HepG2 (cell line): ENCODE data around the gene TMEM117. TPM values are rescaled to one million over a fixed set of nuclear protein-coding genes. Genes with fewer than 3 reads are reported as not detected.
A peak's percentile ranks its signal among the peaks of the same experiment; 100 is the strongest.

Experiments
- ATAD3A ChIP-seq: sonication (generic); formaldehyde crosslinking; IDR thresholded peaks from 2 replicates; pipeline ENCODE4 v1.4.0; 2020; ENCODE audit warnings: missing genetic modification reagents
- EHMT2 ChIP-seq: fragments of 200-600 bp; sonication (generic); IDR thresholded peaks from 2 replicates; pipeline ENCODE4 v1.7.0; 2017; ENCODE audit warnings: antibody characterized with exemption, low read depth, low read length, borderline replicate concordance
- FOXP1 ChIP-seq, 2 experiments: fragments of 450-650 bp in 1 of 2; IDR thresholded peaks; 2 replicates each; pipeline ENCODE4 v1.6.1; 2017 to 2018; ENCODE audit warnings: antibody characterized with exemption in 1 of 2
- GFI1 ChIP-seq: sonication (generic); formaldehyde crosslinking; IDR thresholded peaks from 2 replicates; pipeline ENCODE4 v1.5.0; 2020; ENCODE audit warnings: missing genetic modification reagents, mild to moderate bottlenecking, borderline replicate concordance
- HOXA5 ChIP-seq: sonication (generic); formaldehyde crosslinking; IDR thresholded peaks from 2 replicates; pipeline ENCODE4 v1.4.0; 2020; ENCODE audit warnings: missing genetic modification reagents
- IRX3 ChIP-seq: sonication (generic); formaldehyde crosslinking; IDR thresholded peaks from 2 replicates; pipeline ENCODE4 v1.8.1; 2023; ENCODE audit warnings: mild to moderate bottlenecking, low read depth, missing genetic modification reagents, borderline replicate concordance
- KLF15 ChIP-seq: sonication (generic); formaldehyde crosslinking; IDR thresholded peaks from 2 replicates; pipeline ENCODE4 v1.8.1; 2023; ENCODE audit warnings: borderline replicate concordance, mild to moderate bottlenecking, inconsistent platforms, missing genetic modification reagents, mixed read lengths
- MBD4 ChIP-seq: IDR thresholded peaks from 2 replicates; pipeline ENCODE4 v1.6.1; 2012; ENCODE audit warnings: low read length, inconsistent platforms, borderline replicate concordance
- MTF2 ChIP-seq: sonication (generic); formaldehyde crosslinking; IDR thresholded peaks from 2 replicates; pipeline ENCODE4 v1.5.0; 2020; ENCODE audit warnings: missing genetic modification reagents, borderline replicate concordance
- NAIF1 ChIP-seq: sonication (generic); formaldehyde crosslinking; IDR thresholded peaks from 2 replicates; pipeline ENCODE4 v1.5.0; 2020; ENCODE audit warnings: mild to moderate bottlenecking, missing genetic modification reagents, borderline replicate concordance
- NCOR1 ChIP-seq: fragments of 200-600 bp; sonication (generic); IDR thresholded peaks from 2 replicates; pipeline ENCODE4 v1.7.0; 2017; ENCODE audit warnings: antibody characterized with exemption, low read length, borderline replicate concordance
- NFE2 ChIP-seq: sonication (generic); formaldehyde crosslinking; IDR thresholded peaks from 2 replicates; pipeline ENCODE4 v1.4.0; 2020; ENCODE audit warnings: missing genetic modification reagents
- PCBP2 ChIP-seq: fragments of 200-400 bp; formaldehyde crosslinking; optimal IDR thresholded peaks from 2 replicates; pipeline ENCODE3; 2018; ENCODE audit warnings: low read length, low read depth; ENCODE audit not compliant: poor library complexity, severe bottlenecking
- PHF20 ChIP-seq: sonication (generic); formaldehyde crosslinking; IDR thresholded peaks from 2 replicates; pipeline ENCODE4 v1.5.0; 2020; ENCODE audit warnings: mild to moderate bottlenecking, missing genetic modification reagents
- SMC3 ChIP-seq: IDR thresholded peaks from 2 replicates; pipeline ENCODE4 v1.6.1; 2011; ENCODE audit warnings: low read length, improper control_type of control experiment
- SP1 ChIP-seq, 2 experiments: fragments of 450-650 bp in 1 of 2; sonication (generic) in 1 of 2; formaldehyde crosslinking in 1 of 2; IDR thresholded peaks; 2 replicates each; pipeline versions ENCODE4 v1.4.0 to v1.6.1; 2016 to 2020; ENCODE audit warnings: missing genetic modification reagents in 1 of 2
- TAF1 ChIP-seq: sonication (generic); formaldehyde crosslinking; IDR thresholded peaks from 2 replicates; pipeline ENCODE4 v1.4.0; 2020; ENCODE audit warnings: missing genetic modification reagents
- YEATS4 ChIP-seq: sonication (generic); formaldehyde crosslinking; IDR thresholded peaks from 2 replicates; pipeline ENCODE4 v1.4.0; 2020; ENCODE audit warnings: missing genetic modification reagents, borderline replicate concordance
- ZFP36L1 ChIP-seq: sonication (generic); formaldehyde crosslinking; IDR thresholded peaks from 2 replicates; pipeline ENCODE4 v1.8.0; 2022; ENCODE audit warnings: mild to moderate bottlenecking, missing genetic modification reagents, moderate library complexity
- ZNF256 ChIP-seq: sonication (generic); formaldehyde crosslinking; conservative IDR thresholded peaks from 2 replicates; pipeline ENCODE4 v1.4.0; 2020; ENCODE audit warnings: missing genetic modification reagents
- ZNF331 ChIP-seq: sonication (generic); formaldehyde crosslinking; IDR thresholded peaks from 2 replicates; pipeline ENCODE4 v1.4.0; 2020; ENCODE audit warnings: missing genetic modification reagents
- ZNF446 ChIP-seq: sonication (generic); formaldehyde crosslinking; IDR thresholded peaks from 2 replicates; pipeline ENCODE4 v1.5.0; 2020; ENCODE audit warnings: mild to moderate bottlenecking, missing genetic modification reagents
- ZNF605 ChIP-seq: sonication (generic); formaldehyde crosslinking; IDR thresholded peaks from 2 replicates; pipeline ENCODE4 v1.8.0; 2022; ENCODE audit warnings: mild to moderate bottlenecking, missing genetic modification reagents
- ZNF629 ChIP-seq: sonication (generic); formaldehyde crosslinking; conservative IDR thresholded peaks from 2 replicates; pipeline ENCODE4 v1.5.0; 2020; ENCODE audit warnings: missing genetic modification reagents
- ZNF660 ChIP-seq: sonication (generic); formaldehyde crosslinking; IDR thresholded peaks from 2 replicates; pipeline ENCODE4 v1.5.1; 2020; ENCODE audit warnings: mild to moderate bottlenecking, low read depth, missing genetic modification reagents, borderline replicate concordance
- polyA plus RNA-seq, 8 experiments: library from polyadenylated mRNA; depleted of rRNA in 3 of 8; stranded (reverse) in 7 of 8; unstranded in 1 of 8; fragments of >200 nt; fragmentation: Illumina TruSeq in 4 of 8; extraction: Trizol in 4 of 8; gene quantifications; 2 replicates each; pipeline versions ENCODE4 v1.2.1 to v1.2.3, GENCODE V29; 2011 to 2016; ENCODE audit warnings: low read depth in 4 of 8, missing spikeins in 1 of 8, mixed read lengths in 1 of 8; ENCODE audit not compliant: insufficient read depth in 1 of 8
- total RNA-seq, 5 experiments: library from RNA; depleted of rRNA; stranded (reverse); fragments of >200 nt; fragmentation: Illumina TruSeq; extraction: Trizol; gene quantifications; 2 replicates each; pipeline ENCODE4 v1.2.3, GENCODE V29; 2016; ENCODE audit warnings: low read depth in 1 of 5
- TF ChIP-seq, protein P1 (sequence below): sonication (generic); formaldehyde crosslinking; conservative IDR thresholded peaks from 2 replicates; pipeline ENCODE4 v1.4.0; 2020; ENCODE audit warnings: mild to moderate bottlenecking, missing genetic modification reagents, moderate library complexity
- TF ChIP-seq, protein P2 (sequence below): sonication (generic); formaldehyde crosslinking; IDR thresholded peaks from 2 replicates; pipeline ENCODE4 v1.8.0; 2023; ENCODE audit warnings: mild to moderate bottlenecking, missing genetic modification reagents
- TF ChIP-seq, protein P3 (sequence below): sonication (generic); formaldehyde crosslinking; IDR thresholded peaks from 2 replicates; pipeline ENCODE4 v1.5.0; 2020; ENCODE audit warnings: mild to moderate bottlenecking, missing genetic modification reagents

The TMEM117 gene
- total and polyA plus RNA-seq, 2 of the 13 experiments (the other 11 are each of a cell fraction or from before 2014, with no cell fraction given), result 2.8 to 8.5 TPM

DNA sequence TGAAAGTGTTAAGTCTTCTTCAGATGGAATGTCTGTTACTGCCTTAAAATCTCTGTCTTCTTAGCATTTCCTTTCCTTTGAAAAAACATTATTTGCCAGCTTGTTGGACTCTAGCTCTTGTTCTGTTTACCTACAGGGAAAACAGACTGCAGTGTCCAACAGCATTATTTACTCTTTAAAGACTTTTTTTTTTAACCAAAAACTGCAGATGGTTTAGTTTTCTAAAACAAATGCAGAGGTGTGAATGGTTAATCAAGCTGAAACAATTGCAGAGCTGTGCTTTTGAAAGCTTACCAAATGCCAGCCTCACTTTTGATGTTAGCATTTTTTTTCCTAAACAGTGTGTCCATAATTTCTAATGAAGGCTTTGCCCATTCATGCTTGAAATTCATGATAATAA lies 323.3 kb downstream of the TMEM117 start (continued):
- TF ChIP-seq, protein P1, sequence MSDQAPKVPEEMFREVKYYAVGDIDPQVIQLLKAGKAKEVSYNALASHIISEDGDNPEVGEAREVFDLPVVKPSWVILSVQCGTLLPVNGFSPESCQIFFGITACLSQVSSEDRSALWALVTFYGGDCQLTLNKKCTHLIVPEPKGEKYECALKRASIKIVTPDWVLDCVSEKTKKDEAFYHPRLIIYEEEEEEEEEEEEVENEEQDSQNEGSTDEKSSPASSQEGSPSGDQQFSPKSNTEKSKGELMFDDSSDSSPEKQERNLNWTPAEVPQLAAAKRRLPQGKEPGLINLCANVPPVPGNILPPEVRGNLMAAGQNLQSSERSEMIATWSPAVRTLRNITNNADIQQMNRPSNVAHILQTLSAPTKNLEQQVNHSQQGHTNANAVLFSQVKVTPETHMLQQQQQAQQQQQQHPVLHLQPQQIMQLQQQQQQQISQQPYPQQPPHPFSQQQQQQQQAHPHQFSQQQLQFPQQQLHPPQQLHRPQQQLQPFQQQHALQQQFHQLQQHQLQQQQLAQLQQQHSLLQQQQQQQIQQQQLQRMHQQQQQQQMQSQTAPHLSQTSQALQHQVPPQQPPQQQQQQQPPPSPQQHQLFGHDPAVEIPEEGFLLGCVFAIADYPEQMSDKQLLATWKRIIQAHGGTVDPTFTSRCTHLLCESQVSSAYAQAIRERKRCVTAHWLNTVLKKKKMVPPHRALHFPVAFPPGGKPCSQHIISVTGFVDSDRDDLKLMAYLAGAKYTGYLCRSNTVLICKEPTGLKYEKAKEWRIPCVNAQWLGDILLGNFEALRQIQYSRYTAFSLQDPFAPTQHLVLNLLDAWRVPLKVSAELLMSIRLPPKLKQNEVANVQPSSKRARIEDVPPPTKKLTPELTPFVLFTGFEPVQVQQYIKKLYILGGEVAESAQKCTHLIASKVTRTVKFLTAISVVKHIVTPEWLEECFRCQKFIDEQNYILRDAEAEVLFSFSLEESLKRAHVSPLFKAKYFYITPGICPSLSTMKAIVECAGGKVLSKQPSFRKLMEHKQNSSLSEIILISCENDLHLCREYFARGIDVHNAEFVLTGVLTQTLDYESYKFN, result peak; percentile 65
- TF ChIP-seq SP1 (IDR thresholded peaks at IDR 0.05) (no peak), SP1 (CRISPR knock-in tag; IDR thresholded peaks at IDR 0.05) (no peak), ZNF605 (CRISPR knock-in tag) (no peak), ZNF446 (CRISPR knock-in tag) (no peak), YEATS4 (CRISPR knock-in tag) (no peak), NFE2 (CRISPR knock-in tag) (no peak), PHF20 (no peak), IRX3 (CRISPR knock-in tag) (no peak), FOXP1 (IDR thresholded peaks at IDR 0.05) (no peak), FOXP1 (CRISPR knock-in tag; IDR thresholded peaks at IDR 0.05) (peak; percentile 81), HOXA5 (CRISPR knock-in tag) (no peak), ZNF629 (CRISPR knock-in tag) (no peak), PCBP2 (no peak), SMC3 (no peak), ZNF256 (CRISPR knock-in tag) (no peak), ZNF331 (peak; percentile 65; the same call in 1 of the 2 replicates), ATAD3A (CRISPR knock-in tag) (no peak), KLF15 (CRISPR knock-in tag) (no peak), GFI1 (CRISPR knock-in tag) (peak; percentile 42; the same call in 1 of the 2 replicates), ZNF660 (CRISPR knock-in tag) (no peak), NAIF1 (CRISPR knock-in tag) (no peak), MBD4 (no peak), EHMT2 (no peak), NCOR1 (no peak), TAF1 (CRISPR knock-in tag) (no peak), MTF2 (CRISPR knock-in tag) (no peak), ZFP36L1 (no peak)
- TF ChIP-seq, protein P2, sequence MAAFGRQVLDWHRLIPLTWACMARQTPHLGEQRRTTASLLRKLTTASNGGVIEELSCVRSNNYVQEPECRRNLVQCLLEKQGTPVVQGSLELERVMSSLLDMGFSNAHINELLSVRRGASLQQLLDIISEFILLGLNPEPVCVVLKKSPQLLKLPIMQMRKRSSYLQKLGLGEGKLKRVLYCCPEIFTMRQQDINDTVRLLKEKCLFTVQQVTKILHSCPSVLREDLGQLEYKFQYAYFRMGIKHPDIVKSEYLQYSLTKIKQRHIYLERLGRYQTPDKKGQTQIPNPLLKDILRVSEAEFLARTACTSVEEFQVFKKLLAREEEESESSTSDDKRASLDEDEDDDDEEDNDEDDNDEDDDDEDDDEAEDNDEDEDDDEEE (CRISPR knock-in tag), result no peak
- TF ChIP-seq, protein P3, sequence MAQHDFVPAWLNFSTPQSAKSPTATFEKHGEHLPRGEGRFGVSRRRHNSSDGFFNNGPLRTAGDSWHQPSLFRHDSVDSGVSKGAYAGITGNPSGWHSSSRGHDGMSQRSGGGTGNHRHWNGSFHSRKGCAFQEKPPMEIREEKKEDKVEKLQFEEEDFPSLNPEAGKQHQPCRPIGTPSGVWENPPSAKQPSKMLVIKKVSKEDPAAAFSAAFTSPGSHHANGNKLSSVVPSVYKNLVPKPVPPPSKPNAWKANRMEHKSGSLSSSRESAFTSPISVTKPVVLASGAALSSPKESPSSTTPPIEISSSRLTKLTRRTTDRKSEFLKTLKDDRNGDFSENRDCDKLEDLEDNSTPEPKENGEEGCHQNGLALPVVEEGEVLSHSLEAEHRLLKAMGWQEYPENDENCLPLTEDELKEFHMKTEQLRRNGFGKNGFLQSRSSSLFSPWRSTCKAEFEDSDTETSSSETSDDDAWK (CRISPR knock-in tag), result no peak
